Heart right ventricle (tissue), 16 donors: Measurements from ENCODE around the gene PSAP. TPM values are rescaled to one million over a fixed set of nuclear protein-coding genes. Genes with fewer than 3 reads are reported as not detected.
A peak's percentile ranks its signal among the peaks of the same experiment; 100 is the strongest.

Source experiments
- ATAC-seq, 8 donors: fragments of 200-7000 bp; cut with Tn5 transposase; one replicate each; pipeline ENCODE4 v1.9.1; 2020; ENCODE audit warnings: mild to moderate bottlenecking in 8 of 8, moderate library complexity in 8 of 8, moderate number of reproducible peaks in 1 of 8
- DNase-seq, 2 donors: peaks; one replicate each; pipeline ENCODE4 v3.0.0-alpha.2; 2020
- H3K27ac ChIP-seq, 10 donors: fragments of 200-600 bp; sonication (generic) in 2 of 10; one replicate each; pipeline versions ENCODE4 v1.5.0 to v1.8.0; 2020 to 2022; ENCODE audit warnings: mild to moderate bottlenecking in 3 of 10
- H3K27me3 ChIP-seq, 7 donors: fragments of 200-600 bp; one replicate each; pipeline ENCODE4 v1.8.0; 2021 to 2022; ENCODE audit warnings: mild to moderate bottlenecking in 2 of 7
- H3K36me3 ChIP-seq, 9 donors: fragments of 200-600 bp; sonication (generic) in 1 of 9; one replicate each; pipeline versions ENCODE4 v1.5.0 to v1.8.0; 2020 to 2022; ENCODE audit warnings: mild to moderate bottlenecking in 2 of 9
- H3K4me1 ChIP-seq, 9 donors: fragments of 200-600 bp; sonication (generic) in 1 of 9; one replicate each; pipeline versions ENCODE4 v1.5.0 to v1.8.0; 2020 to 2022; ENCODE audit warnings: mild to moderate bottlenecking in 4 of 9
- H3K4me3 ChIP-seq, 10 donors: fragments of 200-600 bp; sonication (generic) in 2 of 10; one replicate each; pipeline versions ENCODE4 v1.5.0 to v1.8.0; 2020 to 2022; ENCODE audit warnings: mild to moderate bottlenecking in 7 of 10, moderate library complexity in 2 of 10
- H3K9me3 ChIP-seq, 11 donors: fragments of 200-600 bp in 10 of 11; sonication (generic) in 2 of 11; one replicate each; pipeline versions ENCODE4 v1.5.0 to v1.8.0; 2013 to 2022; ENCODE audit warnings: mild to moderate bottlenecking in 2 of 11, control low read depth in 1 of 11, moderate library complexity in 1 of 11
- CTCF ChIP-seq, 9 donors: fragments of 200-600 bp; sonication (generic) in 2 of 9; IDR thresholded peaks; one replicate each; pipeline versions ENCODE4 v1.5.0 to v1.8.0; 2021 to 2022; ENCODE audit warnings: antibody characterized with exemption in 9 of 9, mild to moderate bottlenecking in 5 of 9, moderate library complexity in 1 of 9
- WGBS, 2 donors: extraction: QIAGEN DNeasy Blood & Tissue Kit; methylation state at CpG; one replicate each; pipeline ENCODE4 v1.1.7; 2013; ENCODE audit warnings: inconsistent platforms in 1 of 2; 5-methylcytosine and 5-hydroxymethylcytosine counted together
- intact Hi-C, 10 donors: fragments of 100-400 bp; cut with DNase I; formaldehyde crosslinking; loops; one replicate each; pipeline versions ENCODE4 v1.11.1 to v1.14.2; 2022
- polyA plus RNA-seq, 2 donors: library from polyadenylated mRNA; stranded (reverse); fragments of 200-250 nt; gene quantifications; one replicate each; pipeline ENCODE4 v1.2.3, GENCODE V29; 2013
- total RNA-seq, 10 donors: library from RNA; stranded (reverse); fragmentation: NEBNext Ultra II Directional in 3 of 10; extraction: Animal tissue kit (Norgen Biotek cat#: 25700) in 3 of 10; gene quantifications; one replicate each; pipeline versions ENCODE4 v1.2.1 to v1.2.4, GENCODE V29; 2021 to 2023
- donor health status: Arrhythmogenic right ventricular cardiomyopathy.
- donor health status: ischemic (EF 13 %, LVEDD 7.1; RV severe dilation, severe dysfunction).
- donor health status: healthy with polysubstance abuse.
- donor health status: DM: no; HTN: yes; CAD: no.
- donor health status: DM: no; HTN: no; CAD: no.
- donor health status: ischemic (EF 25% LVEDD 6.9; RV normal size, moderate dysfunction).
- donor health status: ischemic (EF 25% LVEDD 5.7; RV mildly dilated, moderate dysfunction).
- donor health status: healthy.
- donor health status: DM: yes; HTN: yes; CAD: no.
- donor health status: Ischemic cardiomyopathy.
- donor health status: ischemic (EF 35%, LVEDD 5.7; RV mildly dilated, moderate dysfunction).
- donor health status: nonischemic (EF 11% LVEDD 7.7; RV severe dilation, severe dysfunction).
- donor health status: DM: yes; HTN: yes; CAD: no.
- donor health status: PGD.
- donor health status: ischemic (EF 29% LVEDD 5.4; RV normal size, mild dysfunction).
- donor health status: nonischemic (EF 23%, LVEDD 6.1; RV moderate dilation, normal function).

The PSAP gene
- total and polyA plus RNA-seq, 12 donors: 443 to 2,078 (median 1,616) TPM

GRCh38 chr10:71893920-71894319 lies 42.9 kb upstream of the PSAP start:
- Histone ChIP-seq H3K4me3 (no peak overlapping the region), H3K27me3 (no peaks in the 10 kb centered on the region), H3K36me3 (no peaks in the 10 kb centered on the region), H3K9me3 (peaks cover 0 to 10% (median 0%) of the 10 kb centered on the region in 11 donors), H3K4me1 (peaks cover 0 to 49% (median 8%) of the 10 kb centered on the region in 9 donors), H3K27ac (no peak overlapping the region)
- intact Hi-C loops: loop anchor here in 7 of 10 donors (5.0 to 10.0 kb wide), 7 partner anchors 59 to 579 kb away; partner anchors contain the start of genes SLC29A3 (in 3 of the 7), C10orf105 (in 1 of the 7) and CDH23 (in 1 of the 7)
- TF ChIP-seq CTCF (IDR thresholded peaks at IDR 0.05): no peak
- DNase-seq (no peak), ATAC-seq (no peak)
- 79 to 86% methylated on average over 8 of the region's 8 CpGs for WGBS, 2 donors

GRCh38 chr10:71893258-71893815 lies 42.3 kb upstream of the PSAP start:
- intact Hi-C loops: loop anchor here in 7 of 10 donors (5.0 to 10.0 kb wide), 7 partner anchors 59 to 579 kb away; partner anchors contain the start of genes SLC29A3 (in 3 of the 7), C10orf105 (in 1 of the 7) and CDH23 (in 1 of the 7)
- Histone ChIP-seq H3K36me3 (no peaks in the 10 kb centered on the region), H3K9me3 (peaks cover 0 to 4% (median 0%) of the 10 kb centered on the region in 11 donors), H3K27ac (peak overlapping the region in 1 of 10 donors; percentile 93), H3K27me3 (no peaks in the 10 kb centered on the region), H3K4me1 (peaks cover 0 to 54% (median 9%) of the 10 kb centered on the region in 9 donors), H3K4me3 (no peak overlapping the region)
- TF ChIP-seq CTCF (IDR thresholded peaks at IDR 0.05): no peak
- 83 to 89% methylated on average over 12 of the region's 12 CpGs for WGBS, 2 donors
- no peak for ATAC-seq
- no peak for DNase-seq

- H3K9me3 ChIP-seq: no peaks in the 10 kb centered on the region
- no peak overlapping the region for H3K4me3 ChIP-seq
- H3K27ac ChIP-seq: peak overlapping the region in 2 of 10 donors; percentile 28 to 93
- ATAC-seq: no peak
- H3K27me3 ChIP-seq: no peaks in the 10 kb centered on the region
- TF ChIP-seq CTCF (IDR thresholded peaks at IDR 0.05): no peak
- no peak for DNase-seq
- 87 to 90% methylated on average over 7 of the region's 7 CpGs for WGBS, 2 donors
- no peaks in the 10 kb centered on the region for H3K36me3 ChIP-seq
- H3K4me1 ChIP-seq: peaks cover 0 to 58% (median 15%) of the 10 kb centered on the region in 9 donors
- intact Hi-C loops: loop anchor here in 7 of 10 donors (2.0 to 10.0 kb wide), 8 partner anchors 43 to 577 kb away; partner anchors contain the start of genes SLC29A3 (in 3 of the 7), C10orf105 (in 1 of the 7) and CDH23 (in 1 of the 7)
These were observed 40.4 kb upstream of the PSAP start for GRCh38 chr10:71891437-71891836.

GRCh38 chr10:71889388-71889987 lies 38.4 kb upstream of the PSAP start:
- Histone ChIP-seq H3K9me3 (no peaks in the 10 kb centered on the region), H3K36me3 (no peaks in the 10 kb centered on the region), H3K4me1 (peaks cover 0 to 58% (median 15%) of the 10 kb centered on the region in 9 donors), H3K4me3 (peak overlapping the region in 9 of 10 donors; percentile 38 to 71 (median 61)), H3K27me3 (no peaks in the 10 kb centered on the region), H3K27ac (peak overlapping the region in 9 of 10 donors; percentile 48 to 93 (median 69))
- TF ChIP-seq CTCF (IDR thresholded peaks at IDR 0.05): no peak
- intact Hi-C loops: loop anchor here in 1 of 10 donors (10.0 kb wide), 1 partner anchor 495 kb away; the partner anchor contains the start of gene CDH23
- ATAC-seq: peak in 4 of 8 donors; percentile 2 to 29 (median 12)
- DNase-seq: no peak
- WGBS, 2 donors: 33 to 41% methylated on average over 9 of the region's 9 CpGs
